CD4-positive, alpha-beta T cell treated with Interleukin-17A for 4 hours (primary cell): ENCODE measurements around the gene TRIP10.
"Not testable (repeated sequence)": the region's sequence is repeated elsewhere in the genome, so short reads cannot be mapped to it uniquely, and the experiment has no call there.

Experiments
- DNase-seq: peaks from one replicate; pipeline ENCODE4 v3.0.0-alpha.2; 2020; ENCODE audit warnings: mixed read lengths

Gene TRIP10

DNA sequence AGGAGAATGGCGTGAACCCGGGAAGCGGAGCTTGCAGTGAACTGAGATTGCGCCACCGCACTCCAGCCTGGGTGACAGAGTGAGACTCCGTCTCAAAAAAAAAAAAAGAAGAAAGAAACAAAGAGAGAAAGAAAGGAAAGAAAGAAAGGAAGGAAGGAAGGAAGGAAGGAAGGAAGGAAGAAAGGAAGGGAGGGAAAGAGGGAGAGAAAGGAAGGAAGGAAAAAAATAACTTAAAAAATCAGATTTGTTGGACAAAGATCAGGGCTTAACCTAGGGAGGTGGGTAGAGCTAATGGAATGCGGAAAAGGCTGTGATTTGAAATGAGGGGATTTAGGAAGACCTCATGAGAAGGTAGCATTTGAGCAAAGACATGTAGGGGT lies 32.2 kb downstream of the TRIP10 start:
- DNase-seq, result not testable (repeated sequence)

- DNase-seq, result peak; percentile 91
Measured at GRCh38 chr19:6772028-6772865, 32.8 kb downstream of the TRIP10 start, which contains the start of gene VAV1. Gene VAV1 (plus strand): TSS chr19:6772708. CDS start chr19:6772808, 100 bp downstream.

DNA sequence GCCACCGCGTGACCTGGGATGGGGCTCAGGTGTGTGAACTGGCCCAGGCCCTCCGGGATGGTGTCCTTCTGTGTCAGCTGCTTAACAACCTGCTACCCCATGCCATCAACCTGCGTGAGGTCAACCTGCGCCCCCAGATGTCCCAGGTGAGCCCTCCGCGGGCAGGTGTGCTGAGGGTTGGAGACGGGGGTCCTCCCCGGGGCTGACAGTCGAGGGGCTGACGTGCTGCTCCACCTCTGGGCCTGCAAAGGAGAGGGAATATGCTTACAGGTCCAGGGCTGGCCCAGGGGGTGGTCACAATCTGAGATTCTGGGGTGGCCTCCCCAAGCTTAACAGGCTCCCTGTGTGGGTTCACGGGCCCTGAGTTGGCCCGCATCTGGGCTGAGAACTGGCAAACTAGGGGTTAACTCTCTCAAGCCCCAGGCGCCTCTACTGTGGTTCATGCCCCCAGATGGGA lies 33.4 kb downstream of the TRIP10 start:
- no peak for DNase-seq

GRCh38 chr19:6773323-6773931 lies 33.9 kb downstream of the TRIP10 start:
- DNase-seq, result peak; percentile 71

DNA sequence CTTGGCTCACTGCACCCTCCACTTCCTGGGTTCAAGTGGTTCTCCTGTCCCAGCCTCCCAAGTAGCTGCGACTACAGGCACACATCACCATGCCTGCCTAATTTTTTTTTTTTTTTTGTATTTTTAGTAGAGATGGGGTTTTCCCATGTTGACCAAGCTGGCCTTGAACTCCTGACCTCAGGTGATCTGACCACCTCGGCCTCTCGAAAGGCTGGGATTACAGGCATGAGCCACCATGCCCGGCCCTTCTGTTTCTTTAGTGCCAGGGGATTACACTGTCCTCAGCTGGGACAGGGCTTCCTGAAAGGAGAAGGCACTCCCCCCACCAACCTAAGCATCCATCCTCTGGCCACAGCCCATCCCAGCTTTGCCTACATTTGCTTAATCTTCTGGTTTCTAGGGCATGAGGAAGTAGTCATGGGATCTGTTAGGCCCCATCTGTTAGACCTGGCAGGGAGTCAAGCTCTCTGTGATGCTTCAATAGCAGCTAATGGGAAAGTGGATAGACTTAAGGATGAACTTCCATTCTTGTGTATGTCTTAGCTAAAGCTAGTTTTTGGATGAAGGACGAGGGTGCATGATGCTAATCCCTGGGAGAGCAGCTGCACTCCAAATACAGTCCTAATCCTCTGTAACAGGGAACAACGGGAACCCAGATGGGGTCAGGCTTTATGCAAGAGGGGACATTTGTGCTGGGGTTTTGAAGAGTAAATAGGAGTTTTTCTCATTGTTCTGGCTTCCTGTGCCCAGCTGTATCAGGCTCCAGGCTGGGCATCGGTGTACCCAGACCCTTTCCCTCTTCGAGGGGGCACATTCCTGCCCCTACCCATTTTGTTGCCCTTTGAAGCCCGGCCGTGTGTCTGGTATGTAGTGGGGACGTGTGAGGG lies 35.6 kb downstream of the TRIP10 start:
- no peak for DNase-seq

GRCh38 chr19:6776045-6776444 lies 36.6 kb downstream of the TRIP10 start:
- not testable (repeated sequence) for DNase-seq

DNA sequence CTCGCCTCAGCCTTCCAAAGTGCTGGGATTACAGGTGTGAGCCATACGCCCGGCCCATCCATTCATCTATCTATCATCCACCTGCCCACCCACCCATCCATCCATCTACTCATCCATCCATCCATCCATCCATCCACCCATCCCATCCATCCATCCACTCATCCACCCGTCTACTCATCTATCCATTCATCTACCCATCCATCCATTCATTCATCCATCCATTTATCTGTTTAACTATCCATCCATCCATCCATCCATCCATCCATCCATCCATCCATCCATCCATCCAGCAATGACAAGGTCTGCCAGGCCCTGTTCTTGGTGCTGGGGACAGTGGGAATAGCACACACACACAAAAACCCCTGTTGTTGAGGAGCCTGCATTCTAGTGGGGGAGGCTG lies 37.5 kb downstream of the TRIP10 start:
- DNase-seq, result no peak

DNA sequence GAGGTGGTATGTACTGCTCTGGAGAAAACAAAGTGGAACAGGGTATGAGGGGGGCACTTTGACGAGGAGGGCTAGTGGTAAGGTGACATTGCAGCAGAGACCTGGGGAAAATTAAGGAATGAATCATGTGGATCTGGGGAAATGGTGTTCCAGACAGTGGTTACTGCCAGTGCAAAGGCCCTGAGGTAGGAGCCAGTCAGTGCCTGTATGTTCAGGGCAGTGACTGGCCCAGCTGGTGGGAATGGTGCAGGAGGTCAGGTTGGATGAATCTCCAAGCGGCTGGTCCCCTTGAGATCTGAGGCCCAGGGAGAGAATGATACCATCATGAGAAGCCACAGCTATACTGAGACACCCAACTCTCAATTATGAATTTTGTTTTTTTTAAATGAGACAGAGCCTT lies 38.0 kb downstream of the TRIP10 start:
- no peak for DNase-seq

- no peak for DNase-seq
Measured at GRCh38 chr19:6778386-6778785, 38.9 kb downstream of the TRIP10 start.

- no peak for DNase-seq
Measured at GRCh38 chr19:6779206-6779605, 39.7 kb downstream of the TRIP10 start.

DNA sequence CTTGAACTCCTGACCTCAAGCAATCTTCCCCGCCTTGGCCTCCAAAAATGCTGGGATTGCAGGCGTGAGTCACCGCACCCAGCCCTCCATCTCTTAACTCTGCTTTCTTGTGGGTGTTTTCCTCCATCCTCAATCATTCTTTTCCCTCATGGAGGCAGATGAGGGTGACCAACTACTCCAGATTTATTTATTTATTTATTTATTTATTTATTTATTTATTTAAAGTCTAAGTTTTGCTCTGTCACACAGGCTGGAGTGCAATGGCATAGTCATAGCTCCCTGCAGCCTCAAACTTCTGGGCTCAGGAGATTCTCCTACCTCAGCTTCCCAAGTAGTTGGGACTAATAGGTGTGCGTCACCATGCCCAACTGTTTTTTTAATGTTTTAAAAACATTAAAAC lies 47.9 kb downstream of the TRIP10 start:
- DNase-seq, result no peak

DNA sequence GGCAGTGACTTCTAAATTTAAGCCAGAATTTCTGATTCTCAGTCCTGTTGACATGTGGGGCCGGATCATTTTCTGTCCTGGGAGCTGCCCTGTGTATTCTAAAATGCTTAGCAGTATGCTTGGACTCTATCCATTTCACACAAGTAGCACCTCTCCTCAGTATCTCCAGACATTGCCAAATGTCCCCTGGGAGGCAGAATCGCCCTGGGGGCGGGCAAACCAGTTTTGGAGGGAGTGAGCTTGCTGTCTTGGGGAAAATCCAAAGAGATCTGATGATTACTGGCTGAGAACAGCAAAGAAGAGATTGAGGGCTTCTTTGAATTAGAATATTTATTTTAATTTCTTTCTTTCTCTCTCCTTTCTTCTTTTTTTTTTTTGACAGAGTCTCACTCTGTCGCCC lies 49.4 kb downstream of the TRIP10 start:
- DNase-seq, result no peak

DNA sequence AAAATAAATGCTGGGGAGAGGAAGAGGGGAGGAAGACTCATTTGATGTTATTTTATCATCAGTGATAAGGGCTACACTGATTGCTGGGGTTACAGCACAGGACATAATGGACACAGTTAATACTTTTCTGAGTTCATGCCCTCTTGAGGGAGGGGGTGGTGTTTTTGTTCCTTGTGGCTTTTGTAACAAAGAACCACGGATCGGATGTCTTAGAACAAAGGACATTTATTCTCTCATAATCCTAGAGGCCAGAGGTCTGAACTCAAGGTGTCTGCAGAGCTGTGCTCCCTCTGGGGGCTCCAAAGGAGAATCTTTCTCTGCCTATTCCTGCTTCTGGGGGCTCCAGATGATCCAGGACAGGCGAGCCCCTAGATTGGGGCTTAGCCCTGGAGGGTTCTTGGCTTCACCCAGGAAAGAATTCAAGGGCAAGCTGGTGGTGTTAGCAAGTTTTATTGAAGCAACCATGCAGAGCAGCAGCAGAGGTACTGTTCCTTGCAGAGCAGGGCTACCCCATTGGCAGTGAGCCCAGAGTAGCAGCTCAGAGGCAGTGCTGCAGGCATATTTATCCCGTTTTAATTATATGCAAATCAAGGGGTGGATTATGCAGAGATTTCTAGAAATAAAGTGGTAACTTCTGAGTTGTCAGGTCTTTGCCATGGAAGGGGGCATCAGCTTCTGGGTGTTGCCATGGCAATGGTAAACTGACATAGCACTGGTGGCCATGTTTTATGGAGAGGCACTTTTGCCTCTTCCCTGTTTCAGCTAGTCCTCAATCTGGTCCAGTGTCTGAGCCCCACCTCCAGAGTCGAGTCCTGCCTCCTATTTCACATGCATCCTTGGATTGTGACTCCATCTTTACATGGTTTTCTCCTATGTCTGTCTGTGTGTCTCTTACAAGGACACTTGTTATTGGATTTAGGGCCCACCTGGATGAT lies 51.0 kb downstream of the TRIP10 start:
- no peak for DNase-seq

- no peak for DNase-seq
Measured at GRCh38 chr19:6791237-6791636, 51.8 kb downstream of the TRIP10 start.

DNA sequence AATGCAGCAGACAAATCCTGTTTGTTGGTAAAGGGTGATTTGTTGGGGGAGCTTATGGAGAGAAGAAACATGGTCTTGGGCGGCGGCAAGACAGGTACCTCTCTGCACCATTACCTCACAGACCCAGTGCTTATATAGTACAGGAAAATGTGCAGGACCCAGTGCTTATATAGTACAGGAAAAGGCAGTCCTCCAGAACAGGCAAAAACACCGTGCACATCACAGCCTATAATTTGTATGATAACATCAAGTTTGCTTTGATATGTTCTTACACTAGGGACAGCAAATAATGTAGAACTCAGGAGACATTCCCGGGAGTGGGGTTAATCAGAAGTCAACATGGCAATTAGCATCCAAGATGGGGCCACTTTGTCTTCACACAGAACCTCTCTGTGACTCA lies 53.9 kb downstream of the TRIP10 start:
- no peak for DNase-seq

- no peak for DNase-seq
Measured at GRCh38 chr19:6793973-6794372, 54.5 kb downstream of the TRIP10 start.

DNA sequence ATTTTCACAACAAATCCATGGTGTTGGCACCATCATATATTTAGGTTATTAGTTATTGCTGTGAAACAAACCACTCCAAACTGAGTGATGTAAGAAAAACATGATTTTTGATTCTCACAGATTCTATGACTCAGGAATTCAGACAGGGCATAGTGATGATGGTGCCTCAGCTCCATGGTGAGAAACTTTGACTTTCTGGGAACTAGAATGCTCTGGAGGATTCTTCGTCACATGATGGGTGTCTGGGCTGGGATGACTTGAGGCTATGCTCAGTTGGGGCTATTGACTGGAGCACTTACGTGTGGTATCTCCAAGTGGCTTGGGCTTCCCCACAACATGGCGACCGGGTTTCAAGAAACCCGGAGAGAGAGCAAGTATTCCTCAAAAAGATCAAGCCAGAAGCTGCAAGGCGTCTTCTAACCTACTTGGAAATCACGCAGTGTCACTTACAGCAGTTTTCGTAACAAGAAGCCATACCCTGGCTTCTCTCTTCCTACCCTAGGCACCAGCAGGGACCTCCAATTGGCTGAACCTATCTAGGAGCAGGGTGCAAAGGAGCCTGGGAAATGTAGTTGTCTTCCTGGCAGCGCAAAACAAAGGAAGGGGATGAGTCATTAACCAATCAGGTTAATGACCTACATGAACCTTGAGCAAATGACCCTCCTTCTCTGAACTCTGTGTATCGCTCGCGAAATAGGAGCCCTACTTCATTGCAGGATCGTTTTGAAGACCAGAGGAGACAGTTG lies 55.4 kb downstream of the TRIP10 start:
- no peak for DNase-seq

DNA sequence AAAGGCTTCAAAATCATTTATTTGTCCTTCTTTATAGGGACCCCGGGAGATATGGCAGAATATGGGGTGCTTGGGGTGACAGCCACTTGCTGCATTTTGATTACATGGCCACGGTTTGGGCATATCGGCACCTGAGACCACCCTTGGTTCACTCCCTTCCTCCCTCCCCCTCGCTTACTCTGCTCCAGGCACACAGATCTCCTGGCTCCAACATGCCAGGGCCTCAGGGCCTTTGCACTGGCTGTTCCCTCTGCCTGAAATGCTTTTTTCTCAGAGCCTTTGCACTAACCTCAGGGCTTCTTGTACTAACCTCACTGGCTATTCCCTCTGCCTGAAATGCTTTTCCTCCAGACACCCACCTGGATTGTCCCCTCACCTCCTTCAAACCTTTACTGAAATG lies 56.8 kb downstream of the TRIP10 start:
- no peak for DNase-seq

GRCh38 chr19:6797646-6798045 lies 58.2 kb downstream of the TRIP10 start:
- DNase-seq, result no peak

- not testable (repeated sequence) for DNase-seq
Measured at GRCh38 chr19:6800160-6800790, 60.8 kb downstream of the TRIP10 start.

DNA sequence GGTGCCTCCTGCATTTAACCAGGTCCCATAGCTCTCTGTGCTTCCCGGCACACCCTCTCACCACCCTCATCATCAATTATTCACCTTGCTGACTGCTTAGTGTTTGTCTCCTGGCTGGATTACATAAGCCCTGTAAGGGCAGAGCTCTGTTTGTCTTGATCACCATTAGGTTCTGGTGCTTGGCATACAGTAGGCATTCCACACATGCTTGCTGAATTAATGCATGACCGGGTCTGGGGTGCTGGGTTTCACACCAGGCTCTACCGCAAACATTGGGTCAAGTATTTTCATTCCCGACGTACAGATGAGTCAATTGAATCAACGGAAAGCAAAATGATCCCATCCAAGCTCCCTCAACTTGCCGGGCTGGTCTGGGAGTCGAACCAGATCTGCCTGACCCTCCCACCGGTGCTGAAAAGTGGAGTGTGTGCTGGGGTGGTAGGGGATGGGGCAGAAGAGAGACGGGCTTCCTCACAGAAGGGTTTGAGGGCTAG lies 61.6 kb downstream of the TRIP10 start:
- DNase-seq, result peak; percentile 21
